Measurements from ENCODE around the gene IL36RN.

IL36RN gene

DNA sequence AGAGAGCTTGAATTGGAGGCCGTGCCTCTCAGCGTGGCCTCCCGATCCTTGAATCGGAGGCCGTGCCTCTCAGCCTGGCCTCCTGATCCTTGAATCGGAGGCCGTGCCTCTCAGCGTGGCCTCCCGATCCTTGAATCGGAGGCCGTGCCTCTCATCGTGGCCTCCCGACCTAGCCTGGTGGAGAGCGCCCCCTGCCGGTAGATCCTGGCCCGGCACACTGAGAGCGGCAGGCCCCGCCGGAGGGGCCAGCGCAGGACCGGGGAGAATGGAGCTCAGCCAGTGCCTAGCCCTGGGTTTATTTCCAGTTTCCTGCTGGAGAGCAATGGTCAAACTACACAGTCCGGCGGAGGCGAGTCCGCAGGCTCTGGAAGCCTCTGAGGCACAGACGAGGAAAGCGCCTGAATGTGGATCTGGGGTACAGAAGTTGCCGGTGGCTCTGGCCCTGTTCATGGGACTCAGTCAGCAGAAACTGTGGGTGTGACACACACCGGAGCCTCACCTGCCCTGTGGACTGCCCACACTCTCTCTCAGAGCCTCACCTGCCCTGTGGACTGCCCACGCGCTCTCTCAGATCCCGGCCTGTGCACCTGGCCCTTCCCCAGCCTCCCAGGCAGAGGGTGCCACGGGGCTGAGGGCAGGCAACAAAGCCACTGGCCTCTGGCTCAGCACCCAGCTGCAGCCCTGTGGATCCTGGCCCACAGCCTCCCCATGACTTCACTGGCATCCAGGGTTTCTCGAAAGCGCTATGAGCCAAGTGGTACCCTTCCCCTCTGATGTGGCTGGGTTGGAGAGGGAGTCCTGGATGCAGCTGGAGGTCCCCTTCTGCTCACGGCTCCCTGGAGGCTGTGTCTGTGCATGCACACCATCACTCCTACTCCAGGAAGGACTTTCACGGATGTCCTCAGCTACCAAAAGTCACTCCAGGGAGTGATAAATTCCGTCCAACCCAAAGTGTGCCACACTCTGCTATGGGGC is 7.8 kb upstream of the IL36RN start:
- no peak for DNase-seq

DNA sequence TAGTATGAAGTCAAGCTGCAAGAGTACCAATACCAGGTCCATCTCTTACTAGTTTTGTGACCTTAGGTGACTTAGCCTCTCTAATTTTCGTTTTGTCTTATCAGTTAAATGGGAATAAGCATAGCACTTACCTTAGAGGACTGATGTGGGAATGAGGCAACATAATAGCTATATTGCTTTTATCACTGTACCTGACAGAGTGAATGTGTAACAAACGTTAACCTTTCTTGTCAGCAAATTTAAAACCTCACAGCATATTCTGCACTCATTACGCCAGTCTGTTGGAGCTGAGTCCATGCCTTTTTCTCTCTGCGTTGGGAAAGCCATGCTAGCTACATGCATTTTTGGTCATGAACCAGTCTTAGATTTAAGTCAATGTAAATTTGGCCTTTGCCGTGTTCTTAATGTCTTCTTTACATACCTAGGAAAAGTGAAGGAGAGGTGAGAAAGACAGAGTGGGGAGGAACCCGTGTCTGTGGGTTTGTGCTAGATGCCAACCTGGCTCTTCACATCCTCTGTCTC is 6.5 kb upstream of the IL36RN start, which contains the start of gene IL36B:
IL36B (minus strand) TSS at position 472 of the 522 bp plus-strand sequence.
- DNase-seq: no peak

DNA sequence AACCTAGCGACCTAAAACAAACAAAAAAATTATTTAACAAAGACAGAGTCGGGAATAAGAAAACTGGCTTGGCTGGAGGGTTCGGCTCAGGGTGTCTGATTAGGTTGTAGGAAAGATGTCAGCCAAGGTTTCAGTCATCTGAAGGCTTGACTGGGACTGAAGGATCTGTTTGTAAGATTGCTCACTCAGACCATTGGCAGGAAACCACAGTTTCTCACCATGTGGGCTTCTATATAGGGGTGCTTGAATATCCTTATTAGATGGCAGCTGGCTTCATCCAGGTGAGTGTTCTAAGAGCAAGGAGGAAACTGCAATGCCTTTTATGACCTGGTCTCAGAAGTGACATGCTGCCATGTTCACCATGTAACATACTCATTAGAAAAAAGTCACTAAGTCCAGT is 5.3 kb upstream of the IL36RN start:
- DNase-seq: no peak

DNA sequence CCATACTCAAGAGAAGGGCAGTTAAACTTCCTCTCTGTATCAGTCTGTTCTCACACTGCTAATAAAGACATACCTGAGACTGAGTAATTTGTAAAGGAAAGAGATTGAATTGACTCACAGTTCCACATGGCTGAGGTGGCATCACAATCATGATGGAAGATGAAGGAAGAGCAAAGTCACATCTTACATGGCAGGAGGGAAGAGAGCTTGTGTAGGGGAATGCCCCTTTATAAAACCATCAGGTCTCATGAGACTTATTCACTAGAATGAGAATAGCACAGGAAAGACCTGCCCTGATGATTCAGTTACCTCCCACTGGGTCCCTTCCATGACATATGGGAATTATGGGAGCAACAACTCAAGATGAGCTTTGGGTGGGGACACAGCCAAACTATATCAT is 4.9 kb upstream of the IL36RN start:
- no peak for DNase-seq

DNA sequence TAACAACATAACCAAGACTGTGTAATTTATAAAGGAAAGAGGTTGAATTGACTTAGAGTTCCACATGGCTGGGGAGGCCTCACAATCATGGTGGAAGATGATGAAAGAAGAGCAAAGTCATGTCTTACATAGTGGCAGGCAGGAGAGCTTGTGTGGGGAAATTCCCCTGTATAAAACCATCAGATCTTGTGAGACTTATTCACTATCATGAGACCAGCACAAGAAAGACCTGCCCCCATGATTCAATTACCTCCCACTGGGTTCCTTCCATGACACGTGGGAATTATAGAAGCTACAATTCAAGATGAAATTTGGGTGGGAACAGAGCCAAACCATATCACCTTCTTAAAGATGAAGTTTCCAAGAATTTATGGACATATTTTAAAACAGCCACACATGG is 2.5 kb upstream of the IL36RN start:
- no peak for DNase-seq

DNA sequence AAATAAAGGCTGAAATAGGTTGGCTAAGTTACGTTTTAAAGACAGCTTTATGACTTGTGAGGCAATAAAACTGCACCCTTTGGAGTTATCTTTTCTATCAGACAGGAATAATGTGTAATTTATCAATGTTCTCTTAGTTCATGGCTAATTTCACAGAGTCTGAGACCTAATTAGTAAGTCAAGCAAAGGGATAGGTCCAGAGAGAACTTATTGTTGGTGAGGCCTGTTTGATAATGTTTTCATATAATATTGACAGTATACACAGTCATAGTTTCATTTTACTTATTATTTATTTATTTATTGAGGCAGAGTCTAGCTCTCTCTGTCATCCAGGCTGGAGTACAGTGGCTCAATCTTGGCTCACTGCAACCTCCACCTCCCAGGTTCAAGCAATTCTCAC is 1.9 kb upstream of the IL36RN start:
- no peak for DNase-seq

DNA sequence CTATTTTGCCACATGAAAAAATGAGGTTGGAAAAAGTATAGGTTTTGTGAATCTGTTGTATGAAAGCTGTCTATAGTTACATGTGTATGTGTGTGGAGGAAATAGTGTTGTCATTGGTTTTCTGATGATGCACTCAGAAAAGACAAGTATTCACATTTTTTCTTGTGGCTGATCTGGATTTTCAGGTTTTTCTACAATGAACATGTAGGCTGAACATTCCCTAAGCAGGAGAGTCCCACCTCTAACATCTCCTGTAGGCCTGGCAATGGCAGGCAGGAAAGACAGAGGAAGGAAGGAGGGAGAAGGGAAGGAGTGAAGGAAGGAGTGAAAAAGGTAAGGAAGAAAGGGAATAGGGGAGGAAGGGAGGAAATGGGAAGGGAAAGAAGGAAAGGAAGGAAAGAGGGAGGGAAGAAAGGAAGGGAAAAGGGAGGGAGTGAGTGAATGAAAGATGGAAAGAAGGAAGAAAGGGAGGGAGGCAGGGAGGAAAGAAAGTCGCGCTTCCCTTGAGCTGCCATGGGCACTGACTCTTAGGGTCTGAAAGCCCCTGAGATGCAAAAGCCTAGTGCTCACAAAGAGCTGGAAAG is 495 bp upstream of the IL36RN start:
- DNase-seq: no peak

DNA sequence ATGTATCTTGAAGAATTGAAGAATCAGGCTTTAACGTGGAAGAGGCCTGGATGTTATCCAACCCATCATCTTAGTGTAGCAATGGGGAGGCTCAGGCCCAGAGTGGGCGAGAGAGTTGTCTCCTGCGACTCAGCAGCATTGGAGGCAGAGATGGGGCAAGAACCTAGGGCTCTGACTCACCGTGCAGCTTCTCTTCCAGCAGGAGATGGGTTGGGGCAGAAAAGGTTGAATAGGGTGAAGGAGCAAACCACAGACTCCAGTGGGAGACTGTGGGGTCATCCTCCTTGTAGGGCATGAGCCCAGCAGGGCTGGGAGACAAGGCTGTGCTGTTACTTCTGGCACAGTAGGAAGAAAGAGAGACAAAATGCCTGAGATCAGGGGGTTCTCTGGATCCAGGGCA is 1.4 kb downstream of the IL36RN start:
- DNase-seq: no peak

DNA sequence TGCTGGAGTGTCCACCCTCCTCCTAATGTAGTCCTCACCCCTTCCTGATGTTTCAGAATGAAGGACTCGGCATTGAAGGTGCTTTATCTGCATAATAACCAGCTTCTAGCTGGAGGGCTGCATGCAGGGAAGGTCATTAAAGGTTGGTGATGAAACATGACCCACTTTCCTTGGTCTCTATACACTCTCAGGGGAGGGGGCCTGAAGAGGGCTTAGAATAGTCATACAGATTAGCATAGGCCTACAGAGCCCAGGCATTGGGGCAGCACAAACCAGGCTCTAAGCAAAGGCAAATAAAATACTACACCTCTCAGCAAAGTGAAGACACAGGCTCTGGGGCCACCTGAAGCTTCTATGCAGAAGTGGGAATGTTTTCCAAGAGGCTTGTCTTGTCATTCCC is 1.8 kb downstream of the IL36RN start:
- DNase-seq: no peak

DNA sequence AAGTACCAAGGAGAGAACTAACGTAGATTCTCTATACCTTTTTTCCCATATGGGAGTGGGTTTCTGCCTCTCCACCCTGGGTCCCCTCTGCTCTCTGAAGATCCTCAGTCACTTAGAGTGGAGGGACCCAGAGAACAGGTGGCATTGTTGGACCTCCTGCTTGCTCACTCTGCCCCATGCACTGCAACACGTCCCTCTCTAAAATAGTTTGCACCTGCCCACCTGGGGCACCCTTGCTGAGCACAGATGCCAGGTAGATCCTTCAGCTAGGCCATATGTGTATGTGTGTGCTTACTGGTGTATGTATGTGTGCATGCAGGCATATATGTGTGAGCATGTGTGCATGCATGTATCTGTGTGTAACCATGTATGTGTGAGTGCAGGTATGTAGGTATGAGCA is 2.2 kb downstream of the IL36RN start:
- no peak for DNase-seq

DNA sequence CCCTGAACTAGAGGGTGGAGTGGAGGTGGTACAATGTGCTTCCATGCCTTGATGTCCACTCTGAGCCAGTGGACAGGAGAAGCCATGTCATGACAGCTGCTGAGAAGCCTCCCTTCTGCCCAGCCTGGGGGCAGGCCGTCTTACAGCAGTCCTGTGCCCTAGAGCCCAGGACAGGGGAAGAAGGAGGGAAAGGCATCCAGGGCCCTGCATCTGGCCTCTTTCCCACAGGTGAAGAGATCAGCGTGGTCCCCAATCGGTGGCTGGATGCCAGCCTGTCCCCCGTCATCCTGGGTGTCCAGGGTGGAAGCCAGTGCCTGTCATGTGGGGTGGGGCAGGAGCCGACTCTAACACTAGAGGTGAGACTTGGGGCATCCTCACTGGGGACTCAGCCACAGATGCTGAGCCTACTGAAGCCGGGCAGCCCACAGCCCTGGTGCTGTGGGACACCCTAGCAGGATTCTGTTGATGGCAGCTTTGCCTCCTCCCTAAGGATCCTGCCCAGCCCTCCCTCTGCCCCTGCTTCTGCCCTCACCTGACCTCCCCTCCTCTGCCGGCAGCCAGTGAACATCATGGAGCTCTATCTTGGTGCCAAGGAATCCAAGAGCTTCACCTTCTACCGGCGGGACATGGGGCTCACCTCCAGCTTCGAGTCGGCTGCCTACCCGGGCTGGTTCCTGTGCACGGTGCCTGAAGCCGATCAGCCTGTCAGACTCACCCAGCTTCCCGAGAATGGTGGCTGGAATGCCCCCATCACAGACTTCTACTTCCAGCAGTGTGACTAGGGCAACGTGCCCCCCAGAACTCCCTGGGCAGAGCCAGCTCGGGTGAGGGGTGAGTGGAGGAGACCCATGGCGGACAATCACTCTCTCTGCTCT is 3.1 kb downstream of the IL36RN start:
- DNase-seq: no peak

DNA sequence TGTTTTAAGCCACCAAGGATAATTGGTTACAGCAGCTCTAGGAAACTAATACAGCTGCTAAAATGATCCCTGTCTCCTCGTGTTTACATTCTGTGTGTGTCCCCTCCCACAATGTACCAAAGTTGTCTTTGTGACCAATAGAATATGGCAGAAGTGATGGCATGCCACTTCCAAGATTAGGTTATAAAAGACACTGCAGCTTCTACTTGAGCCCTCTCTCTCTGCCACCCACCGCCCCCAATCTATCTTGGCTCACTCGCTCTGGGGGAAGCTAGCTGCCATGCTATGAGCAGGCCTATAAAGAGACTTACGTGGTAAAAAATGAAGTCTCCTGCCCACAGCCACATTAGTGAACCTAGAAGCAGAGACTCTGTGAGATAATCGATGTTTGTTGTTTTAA is 5.3 kb downstream of the IL36RN start:
- DNase-seq: no peak

DNA sequence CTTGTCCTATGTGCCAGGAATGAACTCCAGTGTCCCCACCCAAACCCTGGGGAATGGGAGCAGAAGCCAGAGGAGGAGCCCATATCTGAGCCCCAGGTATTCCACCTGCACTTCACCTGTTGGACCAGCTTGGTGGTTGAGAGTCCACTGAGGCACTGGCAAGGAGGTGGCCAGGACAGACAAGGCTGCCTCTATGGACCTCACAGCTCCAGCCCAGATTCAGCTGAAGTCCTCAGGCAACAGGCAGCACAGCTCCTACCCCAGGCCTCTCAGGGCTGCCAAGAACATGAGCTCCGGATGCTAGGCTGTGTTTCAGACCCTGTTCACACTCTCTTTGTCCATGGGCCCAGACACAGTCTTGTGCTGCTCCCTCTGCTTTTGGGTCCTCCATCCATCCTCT is 5.9 kb downstream of the IL36RN start:
- DNase-seq: no peak

DNA sequence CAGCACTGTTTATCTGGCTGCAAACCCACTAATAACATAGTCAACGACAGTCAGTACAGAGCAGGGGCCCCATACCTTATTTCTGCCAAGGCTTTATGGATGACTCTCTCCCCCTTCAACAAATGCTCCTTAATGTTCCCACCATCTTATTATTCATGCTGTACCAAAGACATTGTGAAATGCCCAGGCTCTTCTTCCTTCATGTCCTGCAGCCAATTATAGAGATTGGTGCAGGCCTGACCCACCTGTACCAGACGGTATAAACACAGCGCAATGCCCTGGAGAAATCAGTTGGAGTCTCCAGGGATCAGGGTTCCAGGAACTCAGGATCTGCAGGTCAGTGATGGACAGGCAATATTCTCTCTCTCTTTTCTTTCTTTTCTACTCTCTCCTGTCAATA is 8.7 kb downstream of the IL36RN start, which contains the start of gene IL1F10:
IL1F10 (plus strand) TSS at position 290 of the 400 bp plus-strand sequence. CDS start 4,769 bp downstream, outside the sequence.
- DNase-seq: no peak

DNA sequence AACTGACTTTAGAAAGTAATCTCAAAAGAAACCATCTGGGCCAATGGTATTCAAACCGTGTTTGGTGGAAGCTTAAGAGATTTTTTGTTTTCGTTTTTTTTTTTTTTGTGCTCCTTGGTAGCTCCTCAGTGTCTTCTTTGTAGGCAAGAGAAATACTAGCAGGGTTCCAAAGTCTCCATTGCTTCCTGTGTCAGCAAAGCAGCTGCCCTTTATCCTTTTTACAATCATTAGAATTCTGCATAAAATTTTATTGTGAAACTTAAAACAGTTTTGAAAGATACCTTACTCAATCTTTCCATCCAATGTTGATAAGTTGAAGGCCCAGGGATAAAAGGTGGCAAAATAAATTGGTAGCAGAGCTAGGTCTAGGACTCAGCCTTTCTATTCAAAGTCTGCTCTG is 9.3 kb downstream of the IL36RN start:
- DNase-seq: no peak

DNA sequence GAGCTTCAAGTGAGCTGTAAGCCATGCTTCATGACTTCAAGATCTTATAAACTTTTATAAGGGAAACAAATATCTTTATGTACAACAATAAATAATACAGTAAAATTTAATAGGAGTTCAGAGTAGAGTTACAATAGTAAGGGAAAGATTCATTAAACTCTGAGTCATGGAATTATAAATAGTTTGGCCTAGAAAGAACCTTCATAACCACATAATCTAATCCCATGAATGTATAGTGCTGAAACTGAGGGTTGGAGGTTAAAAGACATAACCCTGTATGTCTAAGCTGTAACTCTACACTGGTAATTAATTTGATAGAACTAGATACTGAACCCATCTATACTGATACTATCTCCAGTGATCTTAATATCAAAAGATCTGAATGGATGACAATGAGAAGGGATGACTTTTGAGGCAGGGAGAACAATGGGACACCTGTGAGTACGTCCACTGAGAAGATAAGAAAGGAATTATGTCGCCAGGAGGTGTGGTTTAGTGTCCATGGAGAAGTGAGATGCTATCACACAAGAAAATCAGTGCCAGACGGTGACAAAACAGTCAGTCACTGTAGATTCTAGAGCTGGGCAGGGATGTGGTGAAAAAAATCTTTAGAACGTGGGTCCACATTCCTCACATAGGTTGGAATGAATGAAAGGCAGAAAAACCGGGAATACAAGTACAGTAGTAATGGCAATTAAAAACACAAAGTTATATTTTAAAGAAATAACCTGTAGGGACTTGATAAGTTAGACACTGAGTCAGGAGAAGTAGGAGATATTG is 9.9 kb downstream of the IL36RN start:
- DNase-seq: no peak

DNA sequence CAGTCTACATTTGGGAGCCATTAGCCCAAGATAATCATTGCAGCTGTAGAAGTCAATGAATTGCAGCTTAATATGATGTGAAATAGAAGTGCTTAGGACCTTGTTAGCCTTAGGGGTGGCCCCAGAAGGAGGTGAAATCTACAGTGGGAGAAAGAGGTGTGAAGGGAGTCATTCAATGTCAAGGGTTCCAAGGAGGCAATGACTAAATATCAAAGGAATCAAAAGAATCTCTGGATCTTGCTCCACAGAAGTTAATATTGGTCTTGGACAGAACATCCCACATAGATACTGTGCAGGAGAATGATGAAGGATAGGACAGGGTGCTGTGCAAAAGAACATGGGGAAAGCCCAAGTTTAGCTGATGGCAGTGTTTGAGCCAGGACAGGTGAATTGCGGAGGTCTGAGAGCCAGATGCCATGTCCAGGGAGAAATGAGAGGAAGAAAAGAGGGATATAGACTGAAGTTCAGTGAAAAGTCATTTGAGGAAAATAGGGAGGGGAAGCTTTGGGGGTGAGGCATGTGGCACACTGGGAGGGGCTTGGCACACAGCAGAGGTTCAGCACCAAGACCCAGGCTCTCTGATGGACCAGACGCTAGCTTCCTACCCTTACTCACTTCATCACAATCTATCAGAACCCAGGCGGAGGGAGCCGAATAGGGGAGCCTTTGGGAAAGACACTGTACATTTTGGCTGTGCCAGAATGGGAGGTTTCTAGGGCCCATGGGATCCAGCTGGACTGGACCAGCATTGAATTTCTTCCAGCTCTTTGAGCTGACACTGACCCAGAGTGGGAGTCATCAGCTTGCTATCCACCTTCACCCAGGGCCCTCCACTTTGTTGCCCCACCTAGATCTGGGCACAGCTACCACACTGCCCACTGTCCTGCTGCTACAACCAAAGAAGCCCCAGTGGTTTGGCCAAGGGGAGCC is 10.9 kb downstream of the IL36RN start:
- no peak for DNase-seq

DNA sequence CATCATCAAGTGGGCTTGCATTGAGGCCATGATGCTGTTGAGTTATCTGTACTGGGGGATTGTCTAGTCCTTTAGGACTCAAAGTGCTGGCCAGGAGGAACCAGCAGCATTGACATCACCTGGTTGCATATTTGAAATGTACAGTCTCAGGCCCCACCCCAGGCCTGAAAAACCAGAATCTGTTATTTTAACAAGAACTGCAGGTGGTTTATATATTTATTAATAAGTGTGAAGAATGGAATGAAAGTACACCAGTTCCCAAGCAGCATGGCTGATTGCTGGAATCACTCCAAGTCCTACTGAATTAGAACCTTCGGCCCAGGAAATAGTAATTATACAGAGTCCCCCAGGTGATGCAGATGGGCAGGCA is 11.6 kb downstream of the IL36RN start:
- DNase-seq: no peak

DNA sequence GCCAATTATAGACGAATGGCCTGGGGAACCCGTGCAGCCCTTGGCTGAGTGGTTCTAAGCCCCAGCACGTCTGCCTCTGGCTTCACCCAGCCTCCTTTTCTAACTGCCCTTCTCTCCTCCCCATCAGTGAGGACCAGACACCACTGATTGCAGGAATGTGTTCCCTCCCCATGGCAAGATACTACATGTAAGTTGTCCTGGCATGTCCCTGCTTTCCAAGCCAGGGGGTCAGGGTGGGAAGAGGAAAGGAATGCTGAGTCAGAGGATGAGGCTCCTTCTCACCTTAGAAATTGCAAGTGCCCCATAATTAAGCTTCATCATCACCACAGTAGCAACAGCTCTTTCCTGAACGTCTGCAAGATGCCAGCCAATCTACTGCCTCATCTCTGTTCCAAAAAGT is 13.6 kb downstream of the IL36RN start:
- DNase-seq: no peak

DNA sequence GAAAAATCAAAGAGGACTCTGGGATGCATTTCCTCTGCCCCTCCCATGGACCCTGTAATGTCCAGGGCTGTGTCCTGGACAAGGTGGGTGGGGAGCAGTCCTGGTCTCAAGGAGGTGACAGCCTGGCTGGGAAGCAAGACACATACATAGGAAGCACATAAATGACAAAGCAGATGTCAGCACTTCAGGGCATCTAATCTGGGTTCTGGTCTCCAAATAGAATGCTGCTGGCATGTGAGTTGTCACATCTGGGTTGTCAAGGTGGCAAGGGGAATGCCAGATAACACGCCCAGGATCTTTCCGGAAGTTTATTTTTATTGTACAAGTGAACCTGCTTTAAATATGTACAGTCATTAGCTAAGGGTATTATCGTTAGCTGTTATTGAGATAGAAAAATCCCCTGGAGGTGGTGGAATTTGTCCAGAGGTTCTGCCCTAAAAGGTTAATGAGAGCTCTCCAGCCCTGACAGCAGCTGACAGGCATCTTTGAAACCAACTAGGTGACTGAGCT is 14.4 kb downstream of the IL36RN start:
- DNase-seq: no peak

DNA sequence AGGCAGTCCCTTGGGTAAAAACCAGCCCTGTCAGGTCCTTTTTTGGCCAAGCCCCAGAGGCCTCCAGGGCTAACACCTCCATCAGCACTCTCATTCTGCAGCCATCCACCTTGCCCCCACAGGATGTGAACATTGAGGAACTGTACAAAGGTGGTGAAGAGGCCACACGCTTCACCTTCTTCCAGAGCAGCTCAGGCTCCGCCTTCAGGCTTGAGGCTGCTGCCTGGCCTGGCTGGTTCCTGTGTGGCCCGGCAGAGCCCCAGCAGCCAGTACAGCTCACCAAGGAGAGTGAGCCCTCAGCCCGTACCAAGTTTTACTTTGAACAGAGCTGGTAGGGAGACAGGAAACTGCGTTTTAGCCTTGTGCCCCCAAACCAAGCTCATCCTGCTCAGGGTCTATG is 16.0 kb downstream of the IL36RN start:
- DNase-seq: no peak
